Suprapubic skin (tissue), 4 donors: ENCODE data around the gene ERMN. TPM values are rescaled to one million over a fixed set of nuclear protein-coding genes. Genes with fewer than 3 reads are reported as not detected.

Experiments used
- DNase-seq, 2 donors: peaks; one replicate each; pipeline ENCODE4 v3.0.0-alpha.2; 2019; ENCODE audit warnings: low spot score in 2 of 2
- H3K27ac ChIP-seq: fragments of 200-600 bp; sonication (generic); one replicate; pipeline ENCODE4 v1.5.1; 2019
- H3K27me3 ChIP-seq: fragments of 200-600 bp; sonication (generic); one replicate; pipeline ENCODE4 v1.5.1; 2019
- H3K36me3 ChIP-seq: fragments of 200-600 bp; sonication (generic); one replicate; pipeline ENCODE4 v1.5.1; 2019
- H3K4me1 ChIP-seq: fragments of 200-600 bp; sonication (generic); one replicate; pipeline ENCODE4 v1.5.1; 2019
- H3K4me3 ChIP-seq: fragments of 200-600 bp; sonication (generic); one replicate; pipeline ENCODE4 v1.5.1; 2019; ENCODE audit warnings: mild to moderate bottlenecking
- H3K9me3 ChIP-seq: fragments of 200-600 bp; sonication (generic); one replicate; pipeline ENCODE4 v1.5.1; 2019
- CTCF ChIP-seq, 2 donors: fragments of 200-600 bp in 1 of 2; fragments of 450-650 bp in 1 of 2; sonication (generic) in 1 of 2; IDR thresholded peaks; one replicate each; pipeline ENCODE4 v1.5.1; 2016 to 2019; ENCODE audit warnings: antibody characterized with exemption in 2 of 2, mild to moderate bottlenecking in 1 of 2, moderate library complexity in 1 of 2
- EP300 ChIP-seq: sonication (generic); formaldehyde crosslinking; IDR thresholded peaks from one replicate; pipeline ENCODE4 v1.6.1; 2017; ENCODE audit warnings: antibody characterized with exemption
- POLR2A ChIP-seq, 2 donors: fragments of 450-650 bp; IDR thresholded peaks; one replicate each; pipeline ENCODE4 v1.6.1; 2017; ENCODE audit warnings: antibody characterized with exemption in 2 of 2, mild to moderate bottlenecking in 2 of 2, moderate library complexity in 2 of 2
- POLR2AphosphoS5 ChIP-seq, 3 donors: sonication (generic); formaldehyde crosslinking; IDR thresholded peaks; one replicate each; pipeline ENCODE4 v1.6.1; 2017; ENCODE audit warnings: antibody characterized with exemption in 3 of 3
- WGBS: methylation state at CpG from one replicate; pipeline ENCODE4 v1.1.5; 2018; 5-methylcytosine and 5-hydroxymethylcytosine counted together
- total RNA-seq, 4 donors: library from RNA; depleted of rRNA; stranded (reverse); fragments of >200 nt; gene quantifications; one replicate each; pipeline ENCODE4 v1.1.0, GENCODE V29; 2016

Gene ERMN
- total RNA-seq, 4 donors from 2014 or later, result 0.72 TPM; not detected in 3

DNA sequence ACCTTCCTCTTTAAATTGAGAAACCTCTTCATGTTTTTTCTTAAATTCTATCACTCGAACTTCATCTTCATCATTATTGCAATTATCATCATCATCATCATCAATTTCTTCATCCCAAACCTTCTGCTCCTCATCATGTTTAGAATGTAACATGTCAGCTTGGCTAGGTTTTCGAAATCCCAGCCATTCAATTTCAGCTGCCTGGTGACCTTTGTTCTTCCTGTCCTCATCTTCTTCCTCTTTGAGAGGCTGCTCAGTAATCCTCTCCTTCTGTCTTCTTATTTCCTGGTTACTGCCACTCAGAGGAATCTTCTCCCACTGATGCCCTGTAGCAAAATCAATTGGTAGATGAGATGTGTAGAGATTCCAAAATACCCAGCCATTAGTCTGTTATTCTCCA, 4.2 kb downstream of the ERMN start:
- TF ChIP-seq EP300, result no peak
- no peak for TF ChIP-seq POLR2AphosphoS5 (IDR thresholded peaks at IDR 0.05)
- TF ChIP-seq POLR2A (IDR thresholded peaks at IDR 0.05), result no peak
- no peak for TF ChIP-seq CTCF (IDR thresholded peaks at IDR 0.05)
- H3K27me3 ChIP-seq, result no peaks in the 10 kb centered on the region
- no peaks in the 10 kb centered on the region for H3K36me3 ChIP-seq
- H3K9me3 ChIP-seq, result no peaks in the 10 kb centered on the region
- 71% methylated on average over 2 of the region's 2 CpGs for whole genome bisulfite sequencing
- no peak overlapping the region for H3K27ac ChIP-seq
- no peaks in the 10 kb centered on the region for H3K4me1 ChIP-seq
- H3K4me3 ChIP-seq, result no peak overlapping the region
- DNase-seq, result no peak

- DNase-seq, result no peak
- Histone ChIP-seq H3K4me3 (no peak overlapping the region), H3K27me3 (no peaks in the 10 kb centered on the region), H3K9me3 (no peaks in the 10 kb centered on the region), H3K27ac (no peak overlapping the region), H3K4me1 (no peaks in the 10 kb centered on the region), H3K36me3 (no peaks in the 10 kb centered on the region)
- TF ChIP-seq POLR2AphosphoS5 (IDR thresholded peaks at IDR 0.05) (no peak), EP300 (no peak), CTCF (IDR thresholded peaks at IDR 0.05) (no peak), POLR2A (IDR thresholded peaks at IDR 0.05) (no peak)
Observed at GRCh38 chr2:157320409-157320808, 5.2 kb downstream of the ERMN start.

DNA sequence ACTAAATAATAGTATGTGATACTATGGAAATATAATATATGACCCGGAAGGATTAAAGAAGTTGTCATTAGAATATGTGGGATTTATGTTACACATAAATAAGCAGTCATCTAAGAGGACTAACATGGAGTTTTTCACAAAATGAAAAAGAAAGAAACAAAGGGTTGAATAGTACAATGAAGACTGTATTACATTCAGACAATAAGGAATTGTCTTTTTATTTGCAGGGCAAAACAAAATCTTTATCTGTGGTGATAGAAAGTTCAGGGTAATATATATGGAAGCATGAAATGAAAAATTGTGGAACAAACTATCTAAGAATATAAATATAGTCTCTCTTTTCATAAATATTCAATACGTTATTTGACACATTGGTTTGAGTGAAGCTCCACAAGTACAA, 5.8 kb downstream of the ERMN start:
- whole genome bisulfite sequencing, result 88% methylated on average over 2 of the region's 2 CpGs
- Histone ChIP-seq H3K27me3 (no peaks in the 10 kb centered on the region), H3K4me1 (no peaks in the 10 kb centered on the region), H3K9me3 (no peaks in the 10 kb centered on the region), H3K4me3 (no peak overlapping the region), H3K27ac (no peak overlapping the region), H3K36me3 (no peaks in the 10 kb centered on the region)
- no peak for TF ChIP-seq POLR2AphosphoS5 (IDR thresholded peaks at IDR 0.05)
- TF ChIP-seq CTCF (IDR thresholded peaks at IDR 0.05), result no peak
- TF ChIP-seq POLR2A (IDR thresholded peaks at IDR 0.05), result no peak
- TF ChIP-seq EP300, result no peak
- no peak for DNase-seq

DNA sequence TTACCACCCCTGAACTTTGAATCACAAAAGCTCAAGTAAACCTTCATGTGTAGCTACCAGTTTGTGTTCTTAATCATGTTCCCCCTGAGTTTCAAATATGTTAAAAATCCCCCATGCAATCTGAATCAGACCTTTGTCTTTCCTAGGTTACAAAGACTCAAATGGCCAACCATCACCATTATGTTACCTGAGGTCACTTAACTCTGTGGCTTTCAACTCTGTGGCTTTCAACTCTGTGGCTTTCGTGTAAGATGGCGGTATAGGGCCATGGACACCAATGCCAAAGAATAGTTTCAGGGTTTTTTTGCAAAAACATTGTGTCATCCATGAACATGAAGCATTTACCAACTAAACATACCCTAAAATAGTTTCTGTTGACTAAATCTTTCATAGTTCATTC, 6.7 kb downstream of the ERMN start:
- 100% methylated on average over 2 of the region's 2 CpGs for WGBS
- no peak for DNase-seq
- Histone ChIP-seq H3K4me1 (no peaks in the 10 kb centered on the region), H3K27me3 (no peaks in the 10 kb centered on the region), H3K9me3 (no peaks in the 10 kb centered on the region), H3K4me3 (no peak overlapping the region), H3K36me3 (no peaks in the 10 kb centered on the region), H3K27ac (no peak overlapping the region)
- TF ChIP-seq EP300 (no peak), POLR2A (IDR thresholded peaks at IDR 0.05) (no peak), CTCF (IDR thresholded peaks at IDR 0.05) (no peak), POLR2AphosphoS5 (IDR thresholded peaks at IDR 0.05) (no peak)

- no peak for DNase-seq
- WGBS, result 79% methylated on average over 4 of the region's 4 CpGs
- H3K36me3 ChIP-seq, result no peaks in the 10 kb centered on the region
- no peak overlapping the region for H3K4me3 ChIP-seq
- TF ChIP-seq POLR2A (IDR thresholded peaks at IDR 0.05), result no peak
- no peaks in the 10 kb centered on the region for H3K27me3 ChIP-seq
- H3K27ac ChIP-seq, result no peak overlapping the region
- H3K9me3 ChIP-seq, result no peaks in the 10 kb centered on the region
- H3K4me1 ChIP-seq, result no peaks in the 10 kb centered on the region
Observed at GRCh38 chr2:157315901-157316300, 9.7 kb downstream of the ERMN start.

GRCh38 chr2:157312866-157313486, 12.6 kb downstream of the ERMN start:
- H3K27ac ChIP-seq, result no peak overlapping the region
- no peaks in the 10 kb centered on the region for H3K27me3 ChIP-seq
- H3K9me3 ChIP-seq, result no peaks in the 10 kb centered on the region
- TF ChIP-seq CTCF (IDR thresholded peaks at IDR 0.05), result no peak
- no peaks in the 10 kb centered on the region for H3K4me1 ChIP-seq
- 93% methylated on average over 1 of the region's 1 CpG for WGBS
- no peaks in the 10 kb centered on the region for H3K36me3 ChIP-seq
- no peak overlapping the region for H3K4me3 ChIP-seq
- DNase-seq, result no peak
